ENCODE data around the gene CREB3L1. TPM values are rescaled to one million over a fixed set of nuclear protein-coding genes. Genes with fewer than 3 reads are reported as not detected.

Gene CREB3L1
- total and polyA plus RNA-seq, 2 donors (not counting 3 experiments of a cell fraction or from before 2014, with no cell fraction given): 0.23 to 0.84 TPM

- Histone ChIP-seq H3K4me2 (ENCODE audit: insufficient read depth, low read length) (no peak overlapping the region), H3K9me3 (replicated peaks; ENCODE audit: control insufficient read depth, insufficient read depth, low read length) (no peaks in the 10 kb centered on the region), H3K4me1 (ENCODE audit: control insufficient read depth, extremely low read depth, insufficient read depth, low read length) (peaks cover 19% of the 10 kb centered on the region), H3K9me1 (replicated peaks; ENCODE audit: control insufficient read depth, extremely low read depth, insufficient read depth, low read length) (no peaks in the 10 kb centered on the region), H2AFZ (ENCODE audit: low read depth, low read length) (no peak overlapping the region), H4K20me1 (replicated peaks; ENCODE audit: control insufficient read depth, extremely low read depth, insufficient read depth, low read length) (no peaks in the 10 kb centered on the region), H3K4me3 (replicated peaks in 1 of 3; ENCODE audit: insufficient read depth in 1 of 3, low read depth in 1 of 3, low read length in 3 of 3) (no peak overlapping the region), H3K9ac (replicated peaks; ENCODE audit: extremely low read depth, insufficient read depth, low read length) (no peak overlapping the region), H3K36me3 (ENCODE audit: control insufficient read depth in 2 of 2, extremely low read depth in 1 of 2, insufficient read depth in 2 of 2, low read length in 2 of 2) (no peaks in the 10 kb centered on the region), H3K27ac (ENCODE audit: insufficient read depth, low read depth, low read length) (no peak overlapping the region), H3K79me2 (ENCODE audit: control insufficient read depth, insufficient read depth, low read length) (no peaks in the 10 kb centered on the region), H3K27me3 (ENCODE audit: control insufficient read depth in 2 of 2, insufficient read depth in 2 of 2, low read length in 2 of 2) (no peaks in the 10 kb centered on the region)
- ChIA-PET CTCF (interaction anchor here (0.9 to 5.9 kb wide), 3 partner anchors 9 to 56 kb away, joined by 3 to 53 read pairs (median 5); no protein-coding TSS in a partner anchor), POLR2A (no interaction called here)
- no TSS peak for BruUV-seq (replicated peaks)
- no peak for DNase-seq (ENCODE audit: low read depth, low spot score)
- intact Hi-C loops (cut with micrococcal nuclease): loop anchor here (5.0 kb wide), 1 partner anchor 177 kb away; the partner anchor contains the start of gene PHF21A
- no peak for TF ChIP-seq GATA2 (IDR thresholded peaks at IDR 0.05; ENCODE audit: insufficient read depth, insufficient read length, low read depth, low read length)
- no peak for TF ChIP-seq POLR2AphosphoS5 (IDR thresholded peaks at IDR 0.05; ENCODE audit: insufficient read depth, low read depth, low read length)
- peak; percentile 45 for TF ChIP-seq FOS (IDR thresholded peaks at IDR 0.05; ENCODE audit: borderline replicate concordance, insufficient read depth, low read length)
- TF ChIP-seq POLR2A (IDR thresholded peaks at IDR 0.05; ENCODE audit: low read depth, low read length): no peak
- no peak for TF ChIP-seq JUN (IDR thresholded peaks at IDR 0.05; ENCODE audit: borderline replicate concordance, insufficient read depth, insufficient read length, low read depth)
- no peak for FAIRE-seq
- dilution Hi-C loops (cut with MboI; ENCODE audit: extremely low pct_ligation_motif_present, low sequenced_read_pairs): no loop called here
These were observed 21.4 kb downstream of the CREB3L1 start for GRCh38 chr11:46298699-46299433.

GRCh38 chr11:46299451-46299961 lies 22.0 kb downstream of the CREB3L1 start:
- Histone ChIP-seq H3K4me2 (ENCODE audit: insufficient read depth, low read length) (no peak overlapping the region), H3K9me3 (replicated peaks; ENCODE audit: control insufficient read depth, insufficient read depth, low read length) (no peaks in the 10 kb centered on the region), H3K9ac (replicated peaks; ENCODE audit: extremely low read depth, insufficient read depth, low read length) (no peak overlapping the region), H4K20me1 (replicated peaks; ENCODE audit: control insufficient read depth, extremely low read depth, insufficient read depth, low read length) (no peaks in the 10 kb centered on the region), H2AFZ (ENCODE audit: low read depth, low read length) (no peak overlapping the region), H3K4me1 (ENCODE audit: control insufficient read depth, extremely low read depth, insufficient read depth, low read length) (peaks cover 19% of the 10 kb centered on the region), H3K4me3 (replicated peaks in 1 of 3; ENCODE audit: insufficient read depth in 1 of 3, low read depth in 1 of 3, low read length in 3 of 3) (no peak overlapping the region), H3K27ac (ENCODE audit: insufficient read depth, low read depth, low read length) (no peak overlapping the region), H3K9me1 (replicated peaks; ENCODE audit: control insufficient read depth, extremely low read depth, insufficient read depth, low read length) (no peaks in the 10 kb centered on the region), H3K79me2 (ENCODE audit: control insufficient read depth, insufficient read depth, low read length) (no peaks in the 10 kb centered on the region), H3K36me3 (ENCODE audit: control insufficient read depth in 2 of 2, extremely low read depth in 1 of 2, insufficient read depth in 2 of 2, low read length in 2 of 2) (no peaks in the 10 kb centered on the region), H3K27me3 (ENCODE audit: control insufficient read depth in 2 of 2, insufficient read depth in 2 of 2, low read length in 2 of 2) (no peaks in the 10 kb centered on the region)
- POLR2A ChIA-PET: no interaction called here
- FAIRE-seq: no peak
- no peak for TF ChIP-seq JUN (IDR thresholded peaks at IDR 0.05; ENCODE audit: borderline replicate concordance, insufficient read depth, insufficient read length, low read depth)
- no peak for TF ChIP-seq EZH2 (IDR thresholded peaks at IDR 0.05; ENCODE audit: borderline replicate concordance, low read depth, low read length, severe bottlenecking)
- TF ChIP-seq POLR2AphosphoS5 (IDR thresholded peaks at IDR 0.05; ENCODE audit: insufficient read depth, low read depth, low read length): no peak
- TF ChIP-seq GATA2 (IDR thresholded peaks at IDR 0.05; ENCODE audit: insufficient read depth, insufficient read length, low read depth, low read length): no peak
- TF ChIP-seq FOS (IDR thresholded peaks at IDR 0.05; ENCODE audit: borderline replicate concordance, insufficient read depth, low read length): no peak
- TF ChIP-seq MYC (IDR thresholded peaks at IDR 0.05; ENCODE audit: low read depth, low read length): no peak
- TF ChIP-seq CTCF (IDR thresholded peaks at IDR 0.05; ENCODE audit: extremely low read depth in 1 of 2, insufficient read depth in 1 of 2, low read depth in 1 of 2, low read length in 2 of 2): no peak
- TF ChIP-seq MAX (IDR thresholded peaks at IDR 0.05; ENCODE audit: insufficient read depth, insufficient read length): no peak
- no peak for TF ChIP-seq POLR2A (IDR thresholded peaks at IDR 0.05; ENCODE audit: low read depth, low read length)
- dilution Hi-C loops (cut with MboI; ENCODE audit: extremely low pct_ligation_motif_present, low sequenced_read_pairs): no loop called here
- CTCF ChIA-PET: interaction anchor here (0.9 to 5.9 kb wide), 3 partner anchors 8 to 60 kb away, joined by 3 to 53 read pairs (median 5); no protein-coding TSS in a partner anchor
- no TSS peak for BruUV-seq (replicated peaks)
- intact Hi-C loops (cut with micrococcal nuclease): loop anchor here (5.0 kb wide), 1 partner anchor 177 kb away; the partner anchor contains the start of gene PHF21A
- no peak for DNase-seq (ENCODE audit: low read depth, low spot score)

Data from endothelial cell of umbilical vein (primary cell).